Measurements from ENCODE around the gene WDR43.

WDR43 gene

DNA sequence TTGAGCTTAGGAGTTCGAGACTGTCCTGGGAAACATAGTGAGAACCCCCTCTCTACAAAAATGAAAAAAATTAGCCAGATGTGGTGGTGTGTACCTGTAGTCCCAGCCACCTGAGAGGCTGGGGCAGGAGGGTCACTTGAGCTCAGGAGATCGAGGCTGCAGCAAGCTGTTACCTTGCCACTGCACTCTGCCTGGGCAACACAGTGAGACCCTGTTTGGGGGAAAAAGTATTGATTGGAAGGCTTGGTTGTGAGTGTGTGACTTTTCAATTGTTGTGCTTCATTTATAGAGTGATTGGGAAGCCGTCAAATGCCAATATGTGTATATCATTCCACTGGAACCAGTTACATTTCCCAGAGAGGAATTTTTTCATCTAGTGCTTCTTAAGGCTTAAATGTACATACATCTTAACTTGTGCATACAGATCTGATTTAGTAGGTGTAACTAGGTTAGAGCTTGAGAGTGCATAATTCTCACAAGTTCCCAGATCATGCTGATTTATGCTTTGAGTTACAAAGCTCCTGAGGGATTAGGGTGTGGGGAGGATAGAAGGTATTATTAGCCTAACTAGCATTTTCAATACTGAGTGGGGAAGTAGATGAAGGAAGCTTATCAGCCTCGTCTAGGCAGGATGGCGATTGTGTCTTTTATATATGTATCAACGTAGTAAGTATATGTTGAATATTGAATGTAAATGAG, 15.3 kb downstream of the WDR43 start:
- in situ Hi-C loops (cut with MboI; ENCODE audit: low sequenced_read_pairs): no loop called here

DNA sequence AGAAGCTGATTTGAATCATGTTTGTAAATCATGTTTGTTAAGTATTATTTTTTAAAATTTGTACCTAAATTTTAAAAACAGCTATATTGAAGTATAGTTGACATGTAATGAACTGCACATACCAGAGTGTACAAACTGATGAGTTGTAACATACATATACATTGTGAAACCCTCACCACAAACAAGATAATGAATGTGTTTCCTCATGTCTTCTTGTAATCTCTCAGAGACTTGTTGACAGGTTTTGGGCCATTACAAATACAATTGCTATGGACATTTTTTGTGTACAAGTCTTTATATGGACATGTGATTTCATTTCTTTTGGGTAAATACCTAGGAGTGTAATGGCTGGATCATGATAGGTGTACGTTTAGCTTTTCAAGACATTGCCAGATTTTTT, 21.5 kb downstream of the WDR43 start:
- in situ Hi-C loops (cut with MboI; ENCODE audit: low sequenced_read_pairs): no loop called here

DNA sequence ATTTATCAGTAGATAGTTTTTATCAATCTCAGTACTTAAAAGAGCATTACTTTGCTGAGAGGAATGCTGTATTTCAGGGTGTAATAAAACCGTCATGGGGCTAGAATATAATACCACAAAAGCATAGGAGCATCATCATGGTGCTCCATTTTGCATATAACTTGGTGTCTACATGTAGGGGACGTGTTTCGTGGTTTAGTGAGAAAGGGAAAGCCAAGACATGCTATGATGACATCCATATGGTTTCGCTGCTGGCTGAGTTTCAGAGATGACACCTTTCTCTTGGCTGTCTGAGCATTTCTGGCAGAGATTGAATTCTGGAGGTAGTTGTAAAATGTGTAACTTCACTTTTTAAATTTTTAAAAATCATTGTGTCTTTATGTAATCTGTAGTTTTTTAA, 32.4 kb downstream of the WDR43 start:
- in situ Hi-C loops (cut with MboI; ENCODE audit: low sequenced_read_pairs): no loop called here

DNA sequence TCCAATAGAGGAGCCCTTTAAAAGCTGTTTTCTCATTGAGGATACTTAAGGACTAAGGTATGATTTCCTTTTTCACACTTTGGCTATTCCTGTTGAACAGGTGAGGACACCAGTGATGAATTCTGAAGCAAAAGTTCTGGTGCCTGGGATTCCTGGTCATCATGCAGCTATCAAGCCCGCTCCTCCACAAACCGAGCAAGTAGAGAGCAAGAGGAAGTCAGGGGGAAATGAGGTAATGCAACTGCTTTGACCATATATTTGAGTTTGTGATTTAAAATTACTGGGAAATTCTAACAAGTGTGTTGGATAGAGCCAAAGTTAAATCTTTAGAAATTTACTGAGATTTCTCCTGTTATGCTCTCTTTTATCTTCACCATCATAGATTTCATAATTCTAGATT, 33.0 kb downstream of the WDR43 start:
- in situ Hi-C loops (cut with MboI; ENCODE audit: low sequenced_read_pairs): no loop called here

DNA sequence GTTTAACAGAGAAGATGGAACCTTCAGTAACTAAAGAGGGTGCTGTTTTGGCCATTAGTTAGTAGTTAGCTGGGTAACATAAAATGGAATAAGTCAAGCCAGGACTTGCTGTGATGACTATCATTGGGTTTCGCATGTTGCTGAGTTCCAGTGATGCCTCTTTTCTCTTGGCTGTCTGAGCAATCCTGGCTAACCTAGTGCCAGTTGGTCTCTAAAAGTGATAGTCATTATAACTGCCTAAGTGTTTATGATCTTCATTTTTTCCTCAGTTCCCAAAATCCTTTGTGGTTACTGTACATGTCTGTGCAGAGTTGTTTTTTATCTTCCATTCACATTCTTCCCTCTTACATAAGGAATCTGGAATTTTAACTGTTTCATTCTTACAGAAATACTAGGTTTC, 33.4 kb downstream of the WDR43 start:
- in situ Hi-C loops (cut with MboI; ENCODE audit: low sequenced_read_pairs): no loop called here

DNA sequence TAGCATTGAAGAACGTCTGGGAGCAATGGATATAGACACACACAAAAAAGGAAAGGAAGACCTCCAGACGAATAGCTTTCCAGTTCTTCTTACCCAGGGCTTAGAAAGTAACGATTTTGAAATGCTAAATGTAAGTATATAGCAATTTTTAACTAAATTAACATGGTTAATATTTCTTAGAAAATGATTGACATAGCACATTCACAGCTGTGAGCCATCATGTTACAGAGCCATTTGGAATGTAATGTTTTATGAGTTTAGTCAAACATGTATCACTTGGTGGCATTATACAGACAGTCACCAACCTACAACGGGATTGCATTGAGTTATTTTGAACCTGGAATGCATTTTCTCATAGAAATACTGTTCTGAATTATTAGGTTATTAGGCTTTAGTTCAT, 35.1 kb downstream of the WDR43 start:
- in situ Hi-C loops (cut with MboI; ENCODE audit: low sequenced_read_pairs): no loop called here

DNA sequence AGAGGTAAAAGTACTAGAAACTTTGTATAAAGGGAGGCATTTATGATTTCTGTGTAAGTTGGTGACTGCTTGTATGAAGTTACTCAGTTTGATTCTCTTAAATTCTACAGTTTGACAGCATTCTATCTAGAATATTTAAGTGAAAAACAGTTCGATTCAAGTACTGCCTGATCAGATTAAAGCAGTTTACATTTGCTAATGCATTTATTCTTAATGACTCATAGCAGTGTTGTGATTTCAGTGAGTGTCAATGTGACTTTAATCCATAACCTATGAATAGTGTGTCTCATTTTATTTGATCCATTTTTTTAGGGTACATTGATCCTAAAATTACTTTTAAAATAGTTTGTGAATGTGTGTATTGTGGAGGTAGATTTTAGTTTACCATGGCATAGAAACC, 35.7 kb downstream of the WDR43 start:
- in situ Hi-C loops (cut with MboI; ENCODE audit: low sequenced_read_pairs): no loop called here

DNA sequence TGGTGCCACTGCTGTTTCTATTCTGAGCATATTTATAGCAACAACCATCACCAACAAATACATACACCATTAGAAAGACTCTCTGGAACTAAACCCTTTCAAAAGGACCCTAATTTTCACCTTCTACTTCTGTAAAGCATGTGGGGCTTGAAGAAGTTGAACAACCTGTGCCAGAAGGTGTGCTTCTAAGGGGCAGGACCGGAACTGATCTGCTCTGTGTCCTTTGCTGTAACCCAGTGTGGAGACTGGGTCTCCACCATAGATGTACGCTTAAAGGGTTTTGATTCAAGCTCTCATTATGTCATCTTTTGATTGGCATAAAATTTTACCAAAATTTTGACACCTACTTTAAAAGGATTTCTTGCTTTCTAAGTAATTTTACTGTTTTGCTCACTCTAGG, 40.3 kb downstream of the WDR43 start:
- in situ Hi-C loops (cut with MboI; ENCODE audit: low sequenced_read_pairs): no loop called here

GRCh38 chr2:28941008-28941407, 46.5 kb downstream of the WDR43 start:
- in situ Hi-C loops (cut with MboI; ENCODE audit: low sequenced_read_pairs): no loop called here

- in situ Hi-C loops (cut with MboI; ENCODE audit: low sequenced_read_pairs): no loop called here
Measured at GRCh38 chr2:28944535-28945248, 50.2 kb downstream of the WDR43 start.

DNA sequence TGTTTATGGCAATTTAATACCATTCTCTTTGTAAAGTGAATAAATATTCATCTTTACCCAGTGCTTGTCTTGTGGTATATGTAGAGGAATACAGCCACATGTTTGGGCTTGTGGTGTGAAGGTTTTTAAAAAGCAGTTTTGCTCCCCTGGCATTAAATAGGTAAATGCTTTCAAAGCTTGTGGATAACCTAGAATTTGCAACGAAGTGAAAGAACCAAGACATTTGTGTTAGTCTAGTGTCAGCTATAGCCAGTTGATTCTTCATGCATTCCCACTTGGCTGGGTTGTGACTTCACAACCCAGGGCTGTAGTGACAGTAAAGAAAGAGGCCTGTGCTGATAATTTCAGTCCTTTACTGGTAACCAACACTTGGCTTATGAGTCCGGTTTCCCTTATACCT, 53.7 kb downstream of the WDR43 start:
- in situ Hi-C loops (cut with MboI; ENCODE audit: low sequenced_read_pairs): no loop called here

GRCh38 chr2:28949190-28949589, 54.7 kb downstream of the WDR43 start:
- in situ Hi-C loops (cut with MboI; ENCODE audit: low sequenced_read_pairs): no loop called here

DNA sequence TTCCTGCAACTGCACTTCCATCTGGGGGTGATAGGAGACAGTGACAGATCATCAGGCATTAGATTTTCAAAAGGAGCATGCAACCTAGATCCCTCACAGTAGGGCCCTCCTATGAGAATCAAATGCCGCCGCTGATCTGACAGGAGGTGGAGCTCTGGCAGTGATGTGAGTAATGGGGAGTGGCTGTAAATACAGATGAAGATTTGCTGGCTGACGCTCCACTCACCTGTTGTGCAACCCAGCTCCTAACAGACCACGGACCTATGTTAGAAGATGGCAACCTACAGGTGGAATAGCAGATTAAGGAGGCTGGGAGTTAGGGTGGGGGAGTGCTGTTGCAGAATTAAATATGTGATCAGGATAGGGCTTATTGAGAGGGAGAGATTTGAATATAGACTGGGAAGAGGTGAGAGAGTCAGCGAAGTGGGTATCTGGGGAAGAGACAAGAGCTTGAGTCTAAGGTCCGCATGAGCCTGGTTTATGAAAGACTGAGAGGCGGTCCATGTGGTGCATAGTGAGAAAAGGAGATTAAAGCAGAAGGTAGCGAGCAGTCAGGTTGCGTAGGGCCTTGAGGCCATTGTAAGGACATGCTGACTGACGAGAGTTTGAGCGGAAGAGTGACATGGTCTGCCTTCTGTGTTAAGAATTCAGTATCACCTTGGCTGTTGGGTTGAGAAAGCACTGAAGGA, 55.3 kb downstream of the WDR43 start:
- in situ Hi-C loops (cut with MboI; ENCODE audit: low sequenced_read_pairs): no loop called here

DNA sequence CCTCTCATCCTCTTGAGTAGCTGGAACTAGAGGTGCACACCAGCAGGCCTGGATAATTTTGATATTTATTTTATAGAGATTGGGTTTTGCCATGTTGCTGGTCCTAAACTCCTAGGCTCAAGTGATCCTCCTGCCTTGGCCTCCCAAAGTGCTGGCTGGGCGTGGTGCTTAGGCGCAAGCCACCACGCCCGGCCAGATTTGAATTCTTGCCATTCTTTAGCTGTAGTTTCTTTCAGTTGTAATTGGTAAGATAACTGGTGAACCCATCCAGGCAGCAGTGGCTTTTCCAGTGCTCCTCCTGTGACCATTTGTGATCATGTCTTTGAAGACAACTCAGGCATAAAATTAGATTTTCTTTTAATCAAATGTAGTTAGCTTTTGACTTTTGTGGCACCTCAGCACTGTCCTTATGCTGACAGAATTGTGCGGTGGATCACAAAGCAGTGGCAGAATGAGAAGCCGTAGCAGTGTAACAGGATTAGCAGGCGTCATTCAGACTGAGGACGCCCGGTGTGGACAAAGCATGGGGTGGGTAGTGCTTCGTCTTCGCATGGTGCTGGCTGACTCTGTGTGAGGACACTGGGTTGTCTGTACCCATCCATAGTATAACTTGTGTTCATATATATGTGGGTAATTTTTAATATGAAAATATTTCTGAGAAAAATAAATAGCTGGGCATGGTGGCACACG, 56.6 kb downstream of the WDR43 start:
- in situ Hi-C loops (cut with MboI; ENCODE audit: low sequenced_read_pairs): no loop called here

DNA sequence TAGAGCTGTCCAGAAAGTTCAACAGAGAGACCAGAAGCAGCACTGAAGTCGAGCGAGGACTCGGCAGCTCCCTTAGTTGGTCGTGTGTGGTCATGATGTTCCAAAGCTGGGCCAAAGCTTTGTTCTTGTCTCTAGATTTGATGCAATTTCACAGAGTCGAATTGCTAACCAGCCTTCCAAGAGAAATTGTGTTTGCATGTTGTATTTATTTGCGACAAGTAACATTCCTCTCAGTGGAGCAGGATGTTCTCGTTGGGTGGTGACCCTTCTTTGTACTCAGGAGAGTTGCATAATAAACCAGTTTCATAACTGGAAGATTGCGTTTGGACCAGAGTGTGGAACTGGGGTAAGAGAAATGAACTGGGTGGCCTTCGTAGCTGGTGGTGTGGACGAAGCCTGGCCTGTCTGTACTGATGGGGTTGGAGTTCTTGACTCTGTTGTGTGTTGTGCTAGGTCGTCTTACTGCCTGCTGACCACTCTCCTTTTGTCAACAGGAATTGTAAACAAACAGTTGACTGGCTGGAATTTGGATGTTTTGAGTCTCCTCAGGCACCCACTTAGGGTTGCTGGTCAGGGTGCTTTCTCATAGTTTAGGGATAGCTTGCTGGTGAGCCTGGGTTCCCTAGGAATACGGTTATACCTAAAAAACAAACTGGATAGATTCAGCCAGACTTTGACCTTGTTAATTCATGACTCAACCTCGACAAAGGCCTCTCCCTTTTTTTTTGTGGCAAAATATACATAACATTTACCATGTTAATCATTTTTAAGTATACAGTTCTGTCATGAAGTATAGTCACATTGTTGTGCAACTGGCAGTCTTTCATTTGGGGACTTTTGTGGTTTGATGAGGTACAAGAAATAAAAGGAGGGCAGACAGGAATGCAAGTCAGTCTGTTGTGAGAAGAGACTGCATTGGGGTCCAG, 57.7 kb downstream of the WDR43 start:
- in situ Hi-C loops (cut with MboI; ENCODE audit: low sequenced_read_pairs): no loop called here

GRCh38 chr2:28952836-28953211, 58.4 kb downstream of the WDR43 start:
- in situ Hi-C loops (cut with MboI; ENCODE audit: low sequenced_read_pairs): no loop called here

DNA sequence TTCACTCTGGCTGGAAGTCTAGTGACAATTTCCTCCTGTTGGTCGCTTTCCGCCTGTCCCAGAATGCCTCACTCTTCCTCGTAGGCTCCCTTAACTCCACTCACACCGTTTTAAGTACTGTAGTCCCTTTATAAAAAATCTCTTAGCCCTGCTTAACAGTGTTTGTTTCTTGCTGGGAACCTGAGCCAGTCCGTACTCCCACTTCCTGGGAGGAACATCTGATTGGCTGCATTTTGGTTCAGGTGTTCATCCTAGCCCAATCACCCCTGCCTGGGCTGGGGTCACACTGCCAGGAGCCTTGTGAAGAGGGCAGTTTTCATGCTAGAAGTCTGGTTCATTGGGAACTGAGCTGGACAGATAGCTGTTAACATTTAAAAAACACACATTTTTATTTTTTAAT, 61.0 kb downstream of the WDR43 start:
- in situ Hi-C loops (cut with MboI; ENCODE audit: low sequenced_read_pairs): no loop called here

- in situ Hi-C loops (cut with MboI; ENCODE audit: low sequenced_read_pairs): no loop called here
Measured at GRCh38 chr2:28956415-28956826, 62.0 kb downstream of the WDR43 start.

- in situ Hi-C loops (cut with MboI; ENCODE audit: low sequenced_read_pairs): no loop called here
Measured at GRCh38 chr2:28956890-28957289, 62.4 kb downstream of the WDR43 start.

DNA sequence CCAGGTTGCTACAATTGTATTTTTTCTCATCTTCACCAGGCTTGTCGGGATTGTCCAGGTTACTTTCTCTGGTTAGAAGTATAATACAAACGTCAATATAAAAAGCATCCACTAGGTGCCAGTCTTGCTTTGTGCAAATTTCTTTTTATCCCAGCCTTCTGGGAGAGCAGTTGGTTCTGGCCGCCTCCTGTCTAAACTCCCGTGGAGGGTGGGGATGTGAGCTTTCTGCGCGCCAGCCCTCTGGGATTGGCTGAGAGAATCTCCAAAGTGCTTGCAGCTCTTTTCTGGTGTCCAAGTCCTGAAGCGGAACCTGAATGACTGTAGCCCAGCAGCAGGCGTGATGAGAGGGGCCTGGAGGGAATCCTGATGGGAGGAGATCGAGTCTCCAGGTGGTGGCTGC, 64.2 kb downstream of the WDR43 start:
- in situ Hi-C loops (cut with MboI; ENCODE audit: low sequenced_read_pairs): no loop called here

DNA sequence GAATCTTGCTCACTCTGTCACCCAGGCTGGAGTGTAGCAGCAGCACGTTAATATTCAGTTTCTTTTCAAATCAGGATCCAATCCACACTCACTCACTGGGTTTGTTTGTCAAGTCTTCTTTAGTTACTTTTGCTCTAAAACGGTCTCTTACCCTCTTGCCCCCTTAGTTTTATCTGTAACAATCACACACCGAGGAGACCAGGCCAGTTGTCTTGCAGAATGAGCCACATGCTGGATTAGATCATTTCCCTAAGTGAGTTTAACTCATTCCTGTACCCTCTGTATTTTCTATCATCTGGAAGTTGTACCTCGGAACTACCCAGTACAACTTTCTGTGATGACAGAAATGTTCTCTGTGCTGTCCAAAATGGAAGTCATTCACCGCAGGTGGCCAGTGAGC, 65.9 kb downstream of the WDR43 start:
- in situ Hi-C loops (cut with MboI; ENCODE audit: low sequenced_read_pairs): no loop called here

Measured in hTERT RPE-1 (cell line).